ENCODE data around the gene DENND2D. TPM values are rescaled to one million over a fixed set of nuclear protein-coding genes. Genes with fewer than 3 reads are reported as not detected.

Gene DENND2D
- total and polyA plus RNA-seq, 2 experiments from 2014 or later = 2.5 to 3.0 TPM

- TF ChIP-seq JUNB (IDR thresholded peaks at IDR 0.05; ENCODE audit: unreplicated experiment) = no peak
- TF ChIP-seq, protein P1, sequence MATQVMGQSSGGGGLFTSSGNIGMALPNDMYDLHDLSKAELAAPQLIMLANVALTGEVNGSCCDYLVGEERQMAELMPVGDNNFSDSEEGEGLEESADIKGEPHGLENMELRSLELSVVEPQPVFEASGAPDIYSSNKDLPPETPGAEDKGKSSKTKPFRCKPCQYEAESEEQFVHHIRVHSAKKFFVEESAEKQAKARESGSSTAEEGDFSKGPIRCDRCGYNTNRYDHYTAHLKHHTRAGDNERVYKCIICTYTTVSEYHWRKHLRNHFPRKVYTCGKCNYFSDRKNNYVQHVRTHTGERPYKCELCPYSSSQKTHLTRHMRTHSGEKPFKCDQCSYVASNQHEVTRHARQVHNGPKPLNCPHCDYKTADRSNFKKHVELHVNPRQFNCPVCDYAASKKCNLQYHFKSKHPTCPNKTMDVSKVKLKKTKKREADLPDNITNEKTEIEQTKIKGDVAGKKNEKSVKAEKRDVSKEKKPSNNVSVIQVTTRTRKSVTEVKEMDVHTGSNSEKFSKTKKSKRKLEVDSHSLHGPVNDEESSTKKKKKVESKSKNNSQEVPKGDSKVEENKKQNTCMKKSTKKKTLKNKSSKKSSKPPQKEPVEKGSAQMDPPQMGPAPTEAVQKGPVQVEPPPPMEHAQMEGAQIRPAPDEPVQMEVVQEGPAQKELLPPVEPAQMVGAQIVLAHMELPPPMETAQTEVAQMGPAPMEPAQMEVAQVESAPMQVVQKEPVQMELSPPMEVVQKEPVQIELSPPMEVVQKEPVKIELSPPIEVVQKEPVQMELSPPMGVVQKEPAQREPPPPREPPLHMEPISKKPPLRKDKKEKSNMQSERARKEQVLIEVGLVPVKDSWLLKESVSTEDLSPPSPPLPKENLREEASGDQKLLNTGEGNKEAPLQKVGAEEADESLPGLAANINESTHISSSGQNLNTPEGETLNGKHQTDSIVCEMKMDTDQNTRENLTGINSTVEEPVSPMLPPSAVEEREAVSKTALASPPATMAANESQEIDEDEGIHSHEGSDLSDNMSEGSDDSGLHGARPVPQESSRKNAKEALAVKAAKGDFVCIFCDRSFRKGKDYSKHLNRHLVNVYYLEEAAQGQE (IDR thresholded peaks at IDR 0.05; ENCODE audit: unreplicated experiment) = no peak
Measured at GRCh38 chr1:111227851-111228747, 27.7 kb upstream of the DENND2D start (continued).

DNA sequence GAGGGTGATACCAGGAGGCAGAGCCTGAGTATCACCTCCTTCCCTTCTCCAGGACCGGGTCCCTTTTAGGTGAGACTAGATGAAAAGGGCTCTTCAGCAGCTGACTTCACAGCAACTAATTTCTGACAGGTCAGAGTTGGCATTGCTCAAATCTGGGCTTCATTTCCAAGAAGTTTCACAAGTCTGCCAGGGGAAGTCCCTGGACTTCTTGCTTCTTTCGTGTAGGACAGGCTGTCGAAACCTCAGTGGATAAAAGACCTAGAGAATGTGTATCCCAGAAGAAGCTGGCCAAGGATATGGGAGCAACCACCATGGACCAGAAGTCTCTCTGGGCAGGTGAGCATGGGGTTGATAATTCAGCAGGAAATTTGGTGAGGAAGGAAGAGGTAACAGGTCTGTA, 27.0 kb upstream of the DENND2D start, which contains the start of gene CHI3L2:
Gene CHI3L2, plus strand, starts transcription at position 280 of the 400 bp plus-strand sequence. Its CDS starts 17 bp downstream, at position 297.
- H3K27me3 Mint-ChIP-seq (ENCODE audit: insufficient read depth, low read depth, poor library complexity) = peaks cover 12% of the 10 kb centered on the region
- H3K4me1 Mint-ChIP-seq = peaks cover 15% of the 10 kb centered on the region
- H3K9me2 ChIP-seq (ENCODE audit: insufficient read depth) = no peaks in the 10 kb centered on the region
- no peak within 1 kb of the TSS for H3K27ac ChIP-seq (ENCODE audit: low read depth)
- no peaks in the 10 kb centered on the region for H3K36me3 Mint-ChIP-seq (ENCODE audit: low read depth)
- peaks cover 9% of the 10 kb centered on the region for H3K4me1 ChIP-seq (ENCODE audit: insufficient read depth)
- no peak within 1 kb of the TSS for H3K4me3 Mint-ChIP-seq
- DNase-seq (ENCODE audit: low spot score) = no peak
- H3K4me3 ChIP-seq = no peak within 1 kb of the TSS
- no peaks in the 10 kb centered on the region for H3F3A ChIP-seq (replicated peaks; ENCODE audit: low read depth)
- no peak for ATAC-seq
- no peak within 1 kb of the TSS for H2AFZ ChIP-seq
- no peaks in the 10 kb centered on the region for H3K27me3 ChIP-seq (ENCODE audit: insufficient read depth)
- no peaks in the 10 kb centered on the region for H4K20me1 ChIP-seq (replicated peaks; ENCODE audit: insufficient read depth)
- H3K4me2 ChIP-seq = no peak within 1 kb of the TSS
- H3K36me3 ChIP-seq (ENCODE audit: insufficient read depth) = no peaks in the 10 kb centered on the region
- H3K9me3 Mint-ChIP-seq = no peaks in the 10 kb centered on the region
- H3K27ac Mint-ChIP-seq = no peak within 1 kb of the TSS
- H3K79me2 ChIP-seq (replicated peaks; ENCODE audit: insufficient read depth) = no peaks in the 10 kb centered on the region
- TF ChIP-seq STAT1 (IDR thresholded peaks at IDR 0.05; ENCODE audit: unreplicated experiment) (no peak), EZH2phosphoT487 (IDR thresholded peaks at IDR 0.05; ENCODE audit: unreplicated experiment) (no peak), NANOG (IDR thresholded peaks at IDR 0.05; ENCODE audit: borderline replicate concordance) (no peak), POLR2AphosphoS5 (IDR thresholded peaks at IDR 0.05; ENCODE audit: low read depth) (no peak), JUNB (IDR thresholded peaks at IDR 0.05; ENCODE audit: unreplicated experiment) (no peak)
- TF ChIP-seq, protein P1 (IDR thresholded peaks at IDR 0.05; ENCODE audit: unreplicated experiment) = no peak
- TF ChIP-seq, protein P2, sequence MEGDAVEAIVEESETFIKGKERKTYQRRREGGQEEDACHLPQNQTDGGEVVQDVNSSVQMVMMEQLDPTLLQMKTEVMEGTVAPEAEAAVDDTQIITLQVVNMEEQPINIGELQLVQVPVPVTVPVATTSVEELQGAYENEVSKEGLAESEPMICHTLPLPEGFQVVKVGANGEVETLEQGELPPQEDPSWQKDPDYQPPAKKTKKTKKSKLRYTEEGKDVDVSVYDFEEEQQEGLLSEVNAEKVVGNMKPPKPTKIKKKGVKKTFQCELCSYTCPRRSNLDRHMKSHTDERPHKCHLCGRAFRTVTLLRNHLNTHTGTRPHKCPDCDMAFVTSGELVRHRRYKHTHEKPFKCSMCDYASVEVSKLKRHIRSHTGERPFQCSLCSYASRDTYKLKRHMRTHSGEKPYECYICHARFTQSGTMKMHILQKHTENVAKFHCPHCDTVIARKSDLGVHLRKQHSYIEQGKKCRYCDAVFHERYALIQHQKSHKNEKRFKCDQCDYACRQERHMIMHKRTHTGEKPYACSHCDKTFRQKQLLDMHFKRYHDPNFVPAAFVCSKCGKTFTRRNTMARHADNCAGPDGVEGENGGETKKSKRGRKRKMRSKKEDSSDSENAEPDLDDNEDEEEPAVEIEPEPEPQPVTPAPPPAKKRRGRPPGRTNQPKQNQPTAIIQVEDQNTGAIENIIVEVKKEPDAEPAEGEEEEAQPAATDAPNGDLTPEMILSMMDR (conservative IDR thresholded peaks at IDR 0.05; ENCODE audit: low read depth in 2 of 2) = no peak
- TF ChIP-seq, protein P3, sequence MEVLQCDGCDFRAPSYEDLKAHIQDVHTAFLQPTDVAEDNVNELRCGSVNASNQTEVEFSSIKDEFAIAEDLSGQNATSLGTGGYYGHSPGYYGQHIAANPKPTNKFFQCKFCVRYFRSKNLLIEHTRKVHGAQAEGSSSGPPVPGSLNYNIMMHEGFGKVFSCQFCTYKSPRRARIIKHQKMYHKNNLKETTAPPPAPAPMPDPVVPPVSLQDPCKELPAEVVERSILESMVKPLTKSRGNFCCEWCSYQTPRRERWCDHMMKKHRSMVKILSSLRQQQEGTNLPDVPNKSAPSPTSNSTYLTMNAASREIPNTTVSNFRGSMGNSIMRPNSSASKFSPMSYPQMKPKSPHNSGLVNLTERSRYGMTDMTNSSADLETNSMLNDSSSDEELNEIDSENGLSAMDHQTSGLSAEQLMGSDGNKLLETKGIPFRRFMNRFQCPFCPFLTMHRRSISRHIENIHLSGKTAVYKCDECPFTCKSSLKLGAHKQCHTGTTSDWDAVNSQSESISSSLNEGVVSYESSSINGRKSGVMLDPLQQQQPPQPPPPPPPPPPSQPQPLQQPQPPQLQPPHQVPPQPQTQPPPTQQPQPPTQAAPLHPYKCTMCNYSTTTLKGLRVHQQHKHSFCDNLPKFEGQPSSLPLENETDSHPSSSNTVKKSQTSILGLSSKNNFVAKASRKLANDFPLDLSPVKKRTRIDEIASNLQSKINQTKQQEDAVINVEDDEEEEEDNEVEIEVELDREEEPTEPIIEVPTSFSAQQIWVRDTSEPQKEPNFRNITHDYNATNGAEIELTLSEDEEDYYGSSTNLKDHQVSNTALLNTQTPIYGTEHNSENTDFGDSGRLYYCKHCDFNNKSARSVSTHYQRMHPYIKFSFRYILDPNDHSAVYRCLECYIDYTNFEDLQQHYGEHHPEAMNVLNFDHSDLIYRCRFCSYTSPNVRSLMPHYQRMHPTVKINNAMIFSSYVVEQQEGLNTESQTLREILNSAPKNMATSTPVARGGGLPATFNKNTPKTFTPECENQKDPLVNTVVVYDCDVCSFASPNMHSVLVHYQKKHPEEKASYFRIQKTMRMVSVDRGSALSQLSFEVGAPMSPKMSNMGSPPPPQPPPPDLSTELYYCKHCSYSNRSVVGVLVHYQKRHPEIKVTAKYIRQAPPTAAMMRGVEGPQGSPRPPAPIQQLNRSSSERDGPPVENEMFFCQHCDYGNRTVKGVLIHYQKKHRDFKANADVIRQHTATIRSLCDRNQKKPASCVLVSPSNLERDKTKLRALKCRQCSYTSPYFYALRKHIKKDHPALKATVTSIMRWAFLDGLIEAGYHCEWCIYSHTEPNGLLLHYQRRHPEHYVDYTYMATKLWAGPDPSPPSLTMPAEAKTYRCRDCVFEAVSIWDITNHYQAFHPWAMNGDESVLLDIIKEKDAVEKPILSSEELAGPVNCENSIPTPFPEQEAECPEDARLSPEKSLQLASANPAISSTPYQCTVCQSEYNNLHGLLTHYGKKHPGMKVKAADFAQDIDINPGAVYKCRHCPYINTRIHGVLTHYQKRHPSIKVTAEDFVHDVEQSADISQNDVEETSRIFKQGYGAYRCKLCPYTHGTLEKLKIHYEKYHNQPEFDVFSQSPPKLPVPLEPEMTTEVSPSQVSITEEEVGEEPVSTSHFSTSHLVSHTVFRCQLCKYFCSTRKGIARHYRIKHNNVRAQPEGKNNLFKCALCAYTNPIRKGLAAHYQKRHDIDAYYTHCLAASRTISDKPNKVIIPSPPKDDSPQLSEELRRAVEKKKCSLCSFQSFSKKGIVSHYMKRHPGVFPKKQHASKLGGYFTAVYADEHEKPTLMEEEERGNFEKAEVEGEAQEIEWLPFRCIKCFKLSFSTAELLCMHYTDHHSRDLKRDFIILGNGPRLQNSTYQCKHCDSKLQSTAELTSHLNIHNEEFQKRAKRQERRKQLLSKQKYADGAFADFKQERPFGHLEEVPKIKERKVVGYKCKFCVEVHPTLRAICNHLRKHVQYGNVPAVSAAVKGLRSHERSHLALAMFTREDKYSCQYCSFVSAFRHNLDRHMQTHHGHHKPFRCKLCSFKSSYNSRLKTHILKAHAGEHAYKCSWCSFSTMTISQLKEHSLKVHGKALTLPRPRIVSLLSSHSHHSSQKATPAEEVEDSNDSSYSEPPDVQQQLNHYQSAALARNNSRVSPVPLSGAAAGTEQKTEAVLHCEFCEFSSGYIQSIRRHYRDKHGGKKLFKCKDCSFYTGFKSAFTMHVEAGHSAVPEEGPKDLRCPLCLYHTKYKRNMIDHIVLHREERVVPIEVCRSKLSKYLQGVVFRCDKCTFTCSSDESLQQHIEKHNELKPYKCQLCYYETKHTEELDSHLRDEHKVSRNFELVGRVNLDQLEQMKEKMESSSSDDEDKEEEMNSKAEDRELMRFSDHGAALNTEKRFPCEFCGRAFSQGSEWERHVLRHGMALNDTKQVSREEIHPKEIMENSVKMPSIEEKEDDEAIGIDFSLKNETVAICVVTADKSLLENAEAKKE (CRISPR knock-in tag; IDR thresholded peaks at IDR 0.05) = no peak
